IMR-90 (cell line): ENCODE results near the gene LYPD6B. TPM values are rescaled to one million over a fixed set of nuclear protein-coding genes. Genes with fewer than 3 reads are reported as not detected.

ENCODE experiments used
- ATAC-seq: fragments of 200-7000 bp; cut with Tn5 transposase; 2 replicates; pipeline ENCODE4 v1.9.1; 2020; ENCODE audit warnings: low read depth, mild to moderate bottlenecking, moderate library complexity
- BruUV-seq: library from RNA; stranded (reverse); fragments of 400-500 nt; replicated peaks from 2 replicates; lab custom pipeline; 2021; lab: Mats Ljungman, UMichigan
- CTCF ChIA-PET: fragments of 300-600 bp; formaldehyde crosslinking; extraction: SDS; loops from one replicate; lab custom pipeline; 2021; ENCODE audit warnings: antibody characterized with exemption; lab: Yijun Ruan, JAX
- POLR2A ChIA-PET: fragments of 300-600 bp; sonication (Branson Sonifier 250); formaldehyde crosslinking; loops from one replicate; lab custom pipeline; 2022; ENCODE audit warnings: antibody characterized with exemption; ENCODE audit not compliant: unreplicated experiment; lab: Charles Lee
- DNase-seq: peaks from one replicate; pipeline ENCODE4 v3.0.0; 2013
- H2AFZ ChIP-seq: replicated peaks from 2 replicates; pipeline ENCODE3; 2013; ENCODE audit warnings: low read length, mild to moderate bottlenecking; ENCODE audit not compliant: poor library complexity
- H2AK5ac ChIP-seq: 2 replicates; pipeline ENCODE4 v1.6.1; 2013; ENCODE audit warnings: low read depth, low read length, inconsistent platforms
- H2AK9ac ChIP-seq: replicated peaks from 2 replicates; pipeline ENCODE3; 2013; ENCODE audit warnings: mild to moderate bottlenecking, low read depth, low read length, moderate library complexity; ENCODE audit not compliant: poor library complexity
- H2BK120ac ChIP-seq: 2 replicates; pipeline ENCODE4 v1.6.1; 2013; ENCODE audit warnings: low read depth, low read length, inconsistent platforms
- H2BK15ac ChIP-seq: 3 replicates; pipeline ENCODE4 v1.6.1; 2013; ENCODE audit warnings: low read depth, low read length, inconsistent platforms
- H2BK20ac ChIP-seq: 2 replicates; pipeline ENCODE4 v1.6.1; 2013; ENCODE audit warnings: low read depth, mild to moderate bottlenecking, inconsistent platforms, low read length, moderate library complexity
- H2BK5ac ChIP-seq: 2 replicates; pipeline ENCODE4 v1.6.1; 2013; ENCODE audit warnings: mild to moderate bottlenecking, low read depth, low read length, inconsistent platforms; ENCODE audit not compliant: poor library complexity, severe bottlenecking
- H3K14ac ChIP-seq: replicated peaks from 2 replicates; pipeline ENCODE4 v1.6.1; 2013; ENCODE audit warnings: low read depth, low read length, inconsistent platforms
- H3K18ac ChIP-seq: 2 replicates; pipeline ENCODE4 v1.6.1; 2013; ENCODE audit warnings: low read depth, low read length, control low read depth
- H3K23ac ChIP-seq: 2 replicates; pipeline ENCODE4 v1.6.1; 2013; ENCODE audit warnings: low read depth, low read length, inconsistent platforms
- H3K27ac ChIP-seq: 2 replicates; pipeline ENCODE4 v1.5.1; 2013; ENCODE audit warnings: mild to moderate bottlenecking, control low read depth, low read length; ENCODE audit not compliant: insufficient read depth
- H3K27me3 ChIP-seq: 2 replicates; pipeline ENCODE4 v1.6.1; 2013; ENCODE audit warnings: low read length; ENCODE audit not compliant: control insufficient read depth, insufficient read depth
- H3K36me3 ChIP-seq: 2 replicates; pipeline ENCODE4 v1.6.1; 2013; ENCODE audit warnings: low read length, mixed read lengths; ENCODE audit not compliant: control insufficient read depth, insufficient read depth
- H3K4ac ChIP-seq: 2 replicates; pipeline ENCODE4 v1.6.1; 2013; ENCODE audit warnings: low read depth, low read length, inconsistent platforms
- H3K4me1 ChIP-seq: 2 replicates; pipeline ENCODE4 v1.6.1; 2013; ENCODE audit warnings: low read length, mixed read lengths; ENCODE audit not compliant: control insufficient read depth, insufficient read depth
- H3K4me2 ChIP-seq: 2 replicates; pipeline ENCODE4 v1.6.1; 2013; ENCODE audit warnings: low read depth, mild to moderate bottlenecking, control low read depth, low read length, moderate library complexity
- H3K4me3 ChIP-seq: 2 replicates; pipeline ENCODE4 v1.5.1; 2013; ENCODE audit warnings: low read depth, mild to moderate bottlenecking, control low read depth, low read length, moderate library complexity; ENCODE audit not compliant: insufficient read depth
- H3K56ac ChIP-seq: 2 replicates; pipeline ENCODE4 v1.6.1; 2013; ENCODE audit warnings: low read length, inconsistent platforms; ENCODE audit not compliant: insufficient read depth; ENCODE audit errors: extremely low read depth
- H3K79me1 ChIP-seq, 2 experiments: 2 replicates each; pipeline ENCODE4 v1.6.1; 2013; ENCODE audit warnings: low read length in 2 of 2, inconsistent platforms in 1 of 2, low read depth in 1 of 2
- H3K9ac ChIP-seq: 2 replicates; pipeline ENCODE4 v1.6.1; 2013; ENCODE audit warnings: low read depth, low read length, control low read depth
- H3K9me1 ChIP-seq: 2 replicates; pipeline ENCODE4 v1.6.1; 2013; ENCODE audit warnings: low read length, inconsistent platforms; ENCODE audit not compliant: insufficient read depth
- H3K9me3 ChIP-seq: 2 replicates; pipeline ENCODE4 v1.6.1; 2013; ENCODE audit warnings: low read length; ENCODE audit not compliant: control insufficient read depth, insufficient read depth
- H4K20me1 ChIP-seq: 2 replicates; pipeline ENCODE4 v1.6.1; 2013; ENCODE audit warnings: low read length, inconsistent platforms; ENCODE audit not compliant: insufficient read depth
- H4K5ac ChIP-seq: 2 replicates; pipeline ENCODE4 v1.6.1; 2013; ENCODE audit warnings: mild to moderate bottlenecking, low read depth, low read length, control low read depth
- H4K8ac ChIP-seq, 2 experiments: 2 replicates each; pipeline ENCODE4 v1.6.1; 2013; ENCODE audit warnings: low read depth in 2 of 2, low read length in 2 of 2, control low read depth in 1 of 2, inconsistent platforms in 1 of 2
- H4K91ac ChIP-seq: 2 replicates; pipeline ENCODE4 v1.6.1; 2013; ENCODE audit warnings: low read depth, low read length, inconsistent platforms; ENCODE audit not compliant: insufficient read depth
- BHLHE40 ChIP-seq: fragments of 150-350 bp; IDR thresholded peaks from 2 replicates; pipeline ENCODE4 v1.6.1; 2016; ENCODE audit warnings: mild to moderate bottlenecking, low read depth, low read length
- CEBPB ChIP-seq: IDR thresholded peaks from 2 replicates; pipeline ENCODE4 v1.6.1; 2012; ENCODE audit warnings: low read depth, low read length, improper control_type of control experiment
- CHD1 ChIP-seq: IDR thresholded peaks from 2 replicates; pipeline ENCODE4 v1.6.1; 2012; ENCODE audit warnings: low read depth, low read length, improper control_type of control experiment
- CTCF ChIP-seq: conservative IDR thresholded peaks from 2 replicates; pipeline ENCODE4 v1.5.1; 2012; ENCODE audit warnings: mild to moderate bottlenecking, low read depth, low read length, improper control_type of control experiment
- ELK1 ChIP-seq: fragments of 150-350 bp; IDR thresholded peaks from 2 replicates; pipeline ENCODE4 v1.6.1; 2016; ENCODE audit warnings: low read depth, mild to moderate bottlenecking, low read length, moderate library complexity, borderline replicate concordance
- FOS ChIP-seq: fragments of 150-350 bp; IDR thresholded peaks from 2 replicates; pipeline ENCODE4 v1.6.1; 2016; ENCODE audit warnings: low read depth, low read length
- MAFK ChIP-seq: IDR thresholded peaks from 2 replicates; pipeline ENCODE4 v1.6.1; 2012; ENCODE audit warnings: low read depth, low read length, improper control_type of control experiment
- MAZ ChIP-seq: IDR thresholded peaks from 2 replicates; pipeline ENCODE4 v1.6.1; 2012; ENCODE audit warnings: low read depth, mild to moderate bottlenecking, low read length, improper control_type of control experiment, moderate library complexity, borderline replicate concordance
- MXI1 ChIP-seq: IDR thresholded peaks from 2 replicates; pipeline ENCODE4 v1.6.1; 2012; ENCODE audit warnings: low read depth, mild to moderate bottlenecking, low read length, moderate library complexity, borderline replicate concordance
- NFE2L2 ChIP-seq: fragments of 150-350 bp; IDR thresholded peaks from 2 replicates; pipeline ENCODE4 v1.6.1; 2016; ENCODE audit warnings: low read depth, mild to moderate bottlenecking, low read length
- POLR2A ChIP-seq: IDR thresholded peaks from 2 replicates; pipeline ENCODE4 v1.6.1; 2012; ENCODE audit warnings: mild to moderate bottlenecking, low read depth, low read length
- RAD21 ChIP-seq: IDR thresholded peaks from 2 replicates; pipeline ENCODE4 v1.6.1; 2012; ENCODE audit warnings: low read length, improper control_type of control experiment
- RCOR1 ChIP-seq: IDR thresholded peaks from 2 replicates; pipeline ENCODE4 v1.6.1; 2012; ENCODE audit warnings: mild to moderate bottlenecking, low read length, improper control_type of control experiment; ENCODE audit not compliant: insufficient replicate concordance
- RFX5 ChIP-seq: IDR thresholded peaks from 2 replicates; pipeline ENCODE4 v1.8.0; 2012; ENCODE audit warnings: low read depth, mild to moderate bottlenecking, low read length, moderate library complexity
- SMC3 ChIP-seq: fragments of 150-350 bp; IDR thresholded peaks from 2 replicates; pipeline ENCODE4 v1.6.1; 2016; ENCODE audit warnings: low read depth, mild to moderate bottlenecking, antibody characterized with exemption, low read length, moderate library complexity
- USF2 ChIP-seq: fragments of 150-350 bp; IDR thresholded peaks from 2 replicates; pipeline ENCODE4 v1.6.1; 2017; ENCODE audit warnings: mild to moderate bottlenecking, antibody characterized with exemption, low read length, low read depth
- WGBS, 2 experiments: methylation state at CpG; one replicate each; pipeline versions ENCODE4 v1.1.5 to v1.1.7; 2013; ENCODE audit warnings: missing lambda C conversion rate in 2 of 2; ENCODE audit not compliant: insufficient read length in 1 of 2; ENCODE audit errors: extremely low coverage in 2 of 2; 5-methylcytosine and 5-hydroxymethylcytosine counted together
- dilution Hi-C: fragments of 300-500 bp; cut with HindIII; formaldehyde crosslinking; loops from one replicate; pipeline ENCODE4 v1.14.3; 2018; ENCODE audit warnings: low sequenced_read_pairs; ENCODE audit not compliant: unreplicated experiment
- in situ Hi-C: fragments of 300-500 bp; cut with MboI; formaldehyde crosslinking; loops from 3 replicates; pipeline ENCODE4 v1.14.3; 2019; ENCODE audit warnings: low sequenced_read_pairs, inconsistent platforms, mixed read lengths
- intact Hi-C: fragments of 100-400 bp; cut with micrococcal nuclease; formaldehyde crosslinking; loops from 2 replicates; pipeline ENCODE4 v1.10.0; 2022
- polyA plus RNA-seq, 3 experiments: library from polyadenylated mRNA; depleted of rRNA; stranded (reverse); fragments of >200 nt; gene quantifications; 2 replicates each; pipeline ENCODE4 v1.2.3, GENCODE V29; 2012; ENCODE audit warnings: low replicate concordance in 1 of 3
- total RNA-seq: library from RNA; depleted of rRNA; stranded (reverse); fragments of >200 nt; gene quantifications from 2 replicates; pipeline ENCODE4 v1.2.3, GENCODE V29; 2012

The LYPD6B gene
- total and polyA plus RNA-seq, 2 of the 4 experiments (the other 2 are of a cell fraction): 0.05 TPM; not detected in 1

- CTCF ChIA-PET: no interaction called here
- no peak overlapping the region for H3K56ac ChIP-seq
- H3K4me1 ChIP-seq: peaks cover 8% of the 10 kb centered on the region
- in situ Hi-C loops: no loop called here
- no peak overlapping the region; the same call in 2 of the 3 replicates for H2BK15ac ChIP-seq
- 0 out of 2 replicates have a peak overlapping the region, but pooled peaks have one; percentile 12 for H2BK20ac ChIP-seq
- no peaks in the 10 kb centered on the region for H4K20me1 ChIP-seq
- BruUV-seq: no TSS peak
- H3K27me3 ChIP-seq: no peaks in the 10 kb centered on the region
- H3K27ac ChIP-seq: no peak overlapping the region
- no peak overlapping the region for H3K9ac ChIP-seq
- no peak overlapping the region for H3K4me3 ChIP-seq
- H3K4ac ChIP-seq: peak overlapping the region; percentile 50; the same call in 1 of the 2 replicates
- WGBS, 2 experiments: no CpG with 5 or more reads among the region's 3 CpGs
- H3K23ac ChIP-seq: no peak overlapping the region
- H2BK5ac ChIP-seq: no peak overlapping the region
- no peak for TF ChIP-seq POLR2A
- TF ChIP-seq CEBPB: no peak
- no peak for TF ChIP-seq NFE2L2
- TF ChIP-seq CHD1: no peak
- no peak for TF ChIP-seq BHLHE40
- no peak for TF ChIP-seq MAFK
- no peak for TF ChIP-seq RFX5
- no peak for TF ChIP-seq RAD21
- TF ChIP-seq MAZ: no peak
- no peak for TF ChIP-seq RCOR1
- no peak for TF ChIP-seq ELK1
- TF ChIP-seq SMC3: no peak
- TF ChIP-seq MXI1: no peak
- TF ChIP-seq USF2: no peak
- no peak for TF ChIP-seq FOS
- no peak for TF ChIP-seq CTCF
- peaks cover 4% of the 10 kb centered on the region; the same call in 1 of the 2 replicates for H3K9me1 ChIP-seq
- no peak overlapping the region for H3K18ac ChIP-seq
- H3K79me1 ChIP-seq: no peaks in the 10 kb centered on the region
- H2AFZ ChIP-seq: no peak overlapping the region
- H3K9me3 ChIP-seq: no peaks in the 10 kb centered on the region
- no peak overlapping the region for H3K14ac ChIP-seq
- DNase-seq (no peak), ATAC-seq (no peak)
- peak overlapping the region; percentile 5; the same call in 1 of the 2 replicates for H4K91ac ChIP-seq
- intact Hi-C loops: loop anchor here (5.0 kb wide), 1 partner anchor 832 kb away; no protein-coding TSS in a partner anchor
- peak overlapping the region in 1 of 2 experiments; percentile 2; a peak in 1 of 4 replicates for H4K8ac ChIP-seq
- no peak overlapping the region for H3K4me2 ChIP-seq
- dilution Hi-C loops: no loop called here
- POLR2A ChIA-PET: no interaction called here
- H2AK5ac ChIP-seq: no peak overlapping the region
- H4K5ac ChIP-seq: no peak overlapping the region
- peak overlapping the region; percentile 36 for H2BK120ac ChIP-seq
- H3K36me3 ChIP-seq: no peaks in the 10 kb centered on the region
- H2AK9ac ChIP-seq: no peak overlapping the region
Observed at GRCh38 chr2:149064365-149064841, 25.9 kb downstream of the LYPD6B start.
